Skeletal muscle satellite cell (primary cell): ENCODE data around the gene FCN3.

Source experiments
- H3K27me3 ChIP-seq: 2 replicates; pipeline ENCODE4 v1.7.0; 2013; ENCODE audit warnings: low read length; ENCODE audit not compliant: control insufficient read depth, insufficient read depth
- H3K36me3 ChIP-seq: 2 replicates; pipeline ENCODE4 v1.7.0; 2013; ENCODE audit warnings: mild to moderate bottlenecking, control low read depth, low read length; ENCODE audit not compliant: insufficient read depth
- H3K4me1 ChIP-seq: 2 replicates; pipeline ENCODE4 v1.7.0; 2013; ENCODE audit warnings: low read length; ENCODE audit not compliant: control insufficient read depth, insufficient read depth
- H3K4me2 ChIP-seq: 2 replicates; pipeline ENCODE4 v1.7.0; 2013; ENCODE audit warnings: mild to moderate bottlenecking, low read length
- H3K4me3 ChIP-seq: 2 replicates; pipeline ENCODE4 v1.7.0; 2013; ENCODE audit warnings: low read length
- H3K9ac ChIP-seq: 2 replicates; pipeline ENCODE4 v1.7.0; 2013; ENCODE audit warnings: mild to moderate bottlenecking, low read depth, low read length, moderate library complexity
- H3K9me3 ChIP-seq: replicated peaks from 2 replicates; pipeline ENCODE4 v1.7.0; 2013; ENCODE audit warnings: mild to moderate bottlenecking, control low read depth, low read length

The FCN3 gene

DNA sequence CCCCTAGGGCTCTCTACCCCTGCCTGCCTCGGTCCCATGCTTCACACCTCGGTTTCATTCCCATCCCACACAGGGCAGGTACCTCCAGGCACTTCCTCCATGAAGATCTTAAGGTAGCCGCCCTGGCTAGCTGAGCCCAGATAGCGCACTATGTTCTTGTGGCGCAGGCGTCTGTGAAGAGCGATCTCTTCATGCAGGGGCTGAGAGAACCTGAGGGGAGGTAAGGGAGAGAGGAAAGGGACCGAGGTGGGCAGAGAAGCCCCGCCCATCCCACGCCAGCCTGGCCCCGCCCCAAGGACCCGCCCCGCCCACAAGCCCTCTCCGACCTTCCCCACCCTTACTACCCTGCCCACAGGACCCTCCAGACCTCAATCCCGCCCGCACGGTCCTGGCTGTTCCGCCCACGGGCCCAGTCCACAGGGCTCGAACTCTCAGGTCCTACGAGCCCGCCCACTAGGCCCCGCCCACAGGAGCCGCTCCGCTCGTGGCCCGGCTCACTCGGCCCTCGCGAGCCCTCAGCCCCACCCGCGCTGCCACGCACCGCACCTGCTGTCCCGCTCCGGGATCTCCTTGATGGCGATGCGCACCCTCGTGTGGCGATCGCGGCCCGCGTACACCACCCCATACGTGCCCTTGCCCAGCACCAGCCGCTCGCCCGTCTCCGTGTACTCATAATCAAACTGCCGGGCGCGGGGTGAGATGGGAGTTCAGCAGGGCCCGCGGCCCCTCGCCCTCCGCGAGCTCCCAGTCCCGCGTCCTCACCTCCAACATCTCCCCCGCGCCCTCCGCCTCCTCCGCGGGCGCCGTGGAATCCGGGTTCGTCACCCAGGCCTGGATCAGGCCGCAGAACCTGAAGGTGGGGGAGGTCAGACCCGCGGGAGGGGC is 14.2 kb downstream of the FCN3 start:
- Histone ChIP-seq H3K36me3 (peaks cover 81% of the 10 kb centered on the region), H3K4me3 (no peak overlapping the region), H3K4me1 (peaks cover 8% of the 10 kb centered on the region), H3K27me3 (no peaks in the 10 kb centered on the region), H3K4me2 (no peak overlapping the region), H3K9me3 (no peaks in the 10 kb centered on the region), H3K9ac (no peak overlapping the region)

- no peak overlapping the region for H3K4me2 ChIP-seq
- H3K36me3 ChIP-seq, result peaks cover 85% of the 10 kb centered on the region
- no peaks in the 10 kb centered on the region for H3K9me3 ChIP-seq
- peaks cover 3% of the 10 kb centered on the region for H3K4me1 ChIP-seq
- no peaks in the 10 kb centered on the region for H3K27me3 ChIP-seq
- H3K4me3 ChIP-seq, result no peak overlapping the region
- no peak overlapping the region for H3K9ac ChIP-seq
Observed at GRCh38 chr1:27359822-27360158, 14.8 kb downstream of the FCN3 start.

DNA sequence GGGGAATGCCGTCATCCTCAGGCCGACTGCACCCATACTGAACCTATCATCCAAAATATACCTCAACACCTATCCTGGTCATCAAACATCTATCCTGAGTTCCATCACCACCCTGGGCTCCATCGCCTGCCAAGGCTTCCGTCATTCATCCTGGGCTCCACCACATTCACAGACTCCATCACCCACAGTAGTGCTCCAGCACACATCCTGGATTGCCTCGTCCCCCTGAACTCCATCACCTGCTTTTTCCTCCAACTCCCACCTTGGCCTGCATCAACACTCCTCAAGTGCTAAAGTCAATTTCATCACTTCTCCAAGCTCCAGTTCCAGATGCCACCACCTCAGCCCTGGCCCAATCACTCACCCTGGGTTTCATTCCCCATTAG is 15.7 kb downstream of the FCN3 start:
- Histone ChIP-seq H3K36me3 (peaks cover 80% of the 10 kb centered on the region), H3K4me1 (no peaks in the 10 kb centered on the region)

GRCh38 chr1:27358038-27358927 is 16.3 kb downstream of the FCN3 start:
- Histone ChIP-seq H3K4me2 (no peak overlapping the region), H3K9me3 (no peaks in the 10 kb centered on the region), H3K36me3 (peaks cover 74% of the 10 kb centered on the region), H3K27me3 (no peaks in the 10 kb centered on the region), H3K4me3 (no peak overlapping the region), H3K4me1 (no peaks in the 10 kb centered on the region), H3K9ac (no peak overlapping the region)

More for the DNA sequence above, 15.7 kb downstream of the FCN3 start:
- H3K9ac ChIP-seq, result no peak overlapping the region
- no peak overlapping the region for H3K4me3 ChIP-seq
- H3K4me2 ChIP-seq, result no peak overlapping the region
- no peaks in the 10 kb centered on the region for H3K27me3 ChIP-seq
- H3K9me3 ChIP-seq, result no peaks in the 10 kb centered on the region

DNA sequence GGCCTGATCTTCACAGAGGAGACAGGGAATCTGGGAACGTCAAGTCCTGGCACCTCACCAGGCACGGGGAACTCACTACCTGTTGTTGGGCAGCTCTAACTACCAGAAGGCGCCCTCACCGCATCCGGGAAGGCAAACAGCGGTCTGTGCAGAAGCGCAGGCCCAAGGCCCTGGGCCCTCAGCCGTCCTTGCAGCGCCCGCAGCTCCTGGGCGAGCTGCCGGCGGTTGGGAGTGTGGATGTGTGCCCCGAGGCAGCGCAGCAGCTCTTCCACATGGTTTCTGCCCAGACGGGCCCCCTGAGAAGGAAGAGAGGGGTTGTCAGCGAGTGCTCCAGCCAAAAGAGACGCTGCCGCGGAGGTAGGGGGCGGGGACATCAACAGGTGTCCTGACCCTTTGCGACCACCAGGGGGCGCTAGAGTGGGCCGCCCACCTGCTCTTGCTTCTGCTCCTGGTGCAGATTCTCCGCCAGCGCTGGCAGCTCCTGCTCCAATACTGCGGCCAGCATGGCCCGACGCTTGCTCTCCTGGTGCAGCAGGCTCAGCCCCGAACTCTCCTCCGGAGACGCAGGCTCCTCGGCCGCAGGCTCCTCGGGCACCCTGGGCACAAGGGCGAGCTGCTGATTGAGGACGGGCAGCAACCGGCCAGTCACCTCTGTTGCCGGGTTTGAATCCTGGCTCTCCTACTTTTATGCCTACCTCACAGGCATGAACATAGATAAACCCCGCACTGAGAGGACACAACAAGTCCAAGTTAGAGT is 17.2 kb downstream of the FCN3 start:
- peaks cover 66% of the 10 kb centered on the region for H3K36me3 ChIP-seq

DNA sequence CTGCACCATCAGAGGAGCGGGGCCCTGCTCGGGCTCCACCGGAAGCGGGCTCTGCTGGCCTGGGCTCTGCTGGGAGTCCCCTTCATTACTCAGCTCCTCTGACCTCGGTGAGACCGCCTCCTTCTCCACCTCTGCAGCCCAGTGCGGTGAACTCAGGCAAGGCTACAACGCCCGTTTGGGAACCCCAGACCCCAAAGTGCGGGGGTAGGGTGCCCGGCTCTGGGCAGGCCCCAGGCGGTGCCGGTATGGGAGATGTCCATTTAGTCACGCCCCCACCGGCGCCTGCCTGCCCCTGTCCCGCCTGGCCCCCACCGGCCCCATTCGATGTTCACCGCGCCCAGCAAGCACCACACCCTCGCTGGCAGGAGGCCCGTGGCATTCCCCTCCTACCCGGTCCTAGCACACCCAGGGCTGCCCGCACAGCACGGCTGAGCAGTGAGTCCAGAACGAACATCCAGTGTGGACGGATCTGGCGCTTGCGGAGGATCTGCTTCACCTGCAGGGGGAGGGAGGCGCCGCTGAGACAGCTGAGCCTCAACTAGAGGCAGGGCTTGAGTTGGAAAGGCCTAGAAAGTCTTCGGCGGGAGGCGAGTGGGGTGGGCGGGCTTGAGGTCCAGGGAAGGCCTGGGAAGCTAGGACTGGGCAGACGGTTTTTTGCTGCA is 17.9 kb downstream of the FCN3 start:
- no peak overlapping the region for H3K4me2 ChIP-seq
- no peaks in the 10 kb centered on the region for H3K4me1 ChIP-seq
- no peak overlapping the region for H3K9ac ChIP-seq
- H3K9me3 ChIP-seq, result no peaks in the 10 kb centered on the region
- H3K27me3 ChIP-seq, result no peaks in the 10 kb centered on the region
- no peak overlapping the region for H3K4me3 ChIP-seq
- H3K36me3 ChIP-seq, result peaks cover 59% of the 10 kb centered on the region

More for the DNA sequence above, 17.2 kb downstream of the FCN3 start:
- Histone ChIP-seq H3K4me1 (no peaks in the 10 kb centered on the region), H3K4me3 (no peak overlapping the region), H3K9me3 (no peaks in the 10 kb centered on the region), H3K4me2 (no peak overlapping the region), H3K27me3 (no peaks in the 10 kb centered on the region), H3K9ac (no peak overlapping the region)

DNA sequence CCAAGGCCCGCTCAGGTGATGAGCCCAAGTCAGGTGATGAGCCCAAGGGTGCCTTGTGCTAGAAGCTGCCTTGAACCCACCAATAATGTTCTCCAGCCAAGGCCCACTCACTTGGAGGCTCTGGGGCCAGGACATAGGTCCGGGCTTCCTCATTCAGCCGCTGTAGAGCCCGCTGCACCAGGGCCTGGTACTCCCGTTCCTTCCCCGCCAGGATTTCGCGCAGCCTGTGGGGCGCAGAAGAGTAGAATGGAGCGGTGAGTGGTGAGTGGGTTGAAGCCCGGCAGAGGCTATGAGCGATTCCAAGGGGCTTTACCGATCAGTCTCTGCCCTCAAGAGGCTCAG is 18.4 kb downstream of the FCN3 start:
- Histone ChIP-seq H3K4me2 (no peak overlapping the region), H3K4me1 (no peaks in the 10 kb centered on the region), H3K9me3 (no peaks in the 10 kb centered on the region), H3K4me3 (no peak overlapping the region), H3K9ac (no peak overlapping the region), H3K27me3 (no peaks in the 10 kb centered on the region), H3K36me3 (peaks cover 54% of the 10 kb centered on the region)

GRCh38 chr1:27355683-27356082 is 18.9 kb downstream of the FCN3 start:
- Histone ChIP-seq H3K4me1 (no peaks in the 10 kb centered on the region), H3K4me2 (no peak overlapping the region), H3K27me3 (no peaks in the 10 kb centered on the region), H3K9ac (no peak overlapping the region), H3K4me3 (no peak overlapping the region), H3K9me3 (no peaks in the 10 kb centered on the region), H3K36me3 (peaks cover 48% of the 10 kb centered on the region)

DNA sequence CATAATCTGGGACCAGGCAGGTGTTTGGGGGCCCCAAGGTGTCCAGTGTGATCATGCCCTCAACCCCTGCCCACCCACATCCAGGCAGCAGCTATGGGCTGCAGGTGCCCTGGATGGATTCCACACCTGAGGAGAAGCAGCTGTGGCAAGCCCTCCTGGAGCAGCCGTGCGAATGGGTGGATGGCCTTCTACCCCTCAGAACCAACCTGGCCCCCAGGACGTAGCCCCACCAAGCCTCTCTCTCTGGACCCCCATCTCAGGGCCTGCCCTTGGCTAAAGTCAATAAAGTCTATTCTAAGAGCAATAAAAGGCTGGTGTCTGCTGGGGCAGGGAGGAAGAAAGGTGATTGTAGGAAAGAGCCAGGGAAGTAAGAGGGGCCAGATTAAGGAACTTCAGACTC is 21.0 kb downstream of the FCN3 start:
- H3K4me3 ChIP-seq, result no peak overlapping the region

DNA sequence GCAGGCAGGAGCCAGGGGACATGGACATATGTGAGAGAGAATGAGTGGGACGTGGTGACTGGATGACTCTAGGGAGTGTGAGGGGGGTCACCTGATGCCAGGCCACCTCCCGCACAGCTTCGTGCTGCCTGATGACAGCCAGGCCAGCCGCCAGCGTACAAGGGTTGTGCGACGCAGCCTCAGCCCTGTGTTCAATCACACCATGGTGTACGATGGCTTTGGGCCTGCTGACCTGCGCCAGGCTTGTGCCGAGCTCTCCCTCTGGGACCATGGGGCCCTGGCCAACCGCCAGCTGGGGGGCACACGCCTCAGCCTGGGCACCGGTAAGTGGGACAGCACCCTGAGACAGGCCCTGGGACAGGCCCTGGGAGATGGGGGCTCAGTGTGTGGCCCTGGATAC is 21.5 kb downstream of the FCN3 start:
- H3K36me3 ChIP-seq, result peaks cover 26% of the 10 kb centered on the region
- H3K4me1 ChIP-seq, result peaks cover 15% of the 10 kb centered on the region
- no peak overlapping the region for H3K9ac ChIP-seq
- H3K4me3 ChIP-seq, result no peak overlapping the region
- H3K9me3 ChIP-seq, result no peaks in the 10 kb centered on the region
- no peak overlapping the region for H3K4me2 ChIP-seq
- H3K27me3 ChIP-seq, result peaks cover 4% of the 10 kb centered on the region

More for the DNA sequence above, 21.0 kb downstream of the FCN3 start:
- Histone ChIP-seq H3K36me3 (peaks cover 31% of the 10 kb centered on the region), H3K4me1 (peaks cover 15% of the 10 kb centered on the region), H3K27me3 (peaks cover 4% of the 10 kb centered on the region), H3K9me3 (no peaks in the 10 kb centered on the region), H3K4me2 (no peak overlapping the region), H3K9ac (no peak overlapping the region)
